Right lobe of liver (tissue), 6 donors: ENCODE results near the gene SNED1. TPM values are rescaled to one million over a fixed set of nuclear protein-coding genes. Genes with fewer than 3 reads are reported as not detected.

ENCODE experiments used
- ATAC-seq, 4 donors: fragments of 200-7000 bp; cut with Tn5 transposase; one replicate each; pipeline ENCODE4 v1.9.1; 2020; ENCODE audit warnings: mild to moderate bottlenecking in 4 of 4, moderate library complexity in 4 of 4
- DNase-seq, 3 donors: peaks; one replicate each; pipeline ENCODE4 v3.0.0-alpha.2; 2020
- H3K27ac ChIP-seq, 3 donors: fragments of 200-600 bp; one replicate each; pipeline ENCODE4 v1.8.0; 2022
- H3K27me3 ChIP-seq, 2 donors: fragments of 200-600 bp; one replicate each; pipeline ENCODE4 v1.8.0; 2022
- H3K36me3 ChIP-seq, 4 donors: fragments of 200-600 bp; sonication (generic) in 1 of 4; one replicate each; pipeline versions ENCODE4 v1.5.1 to v1.8.0; 2017 to 2022; ENCODE audit warnings: control low read depth in 1 of 4
- H3K4me1 ChIP-seq, 4 donors: fragments of 200-600 bp; sonication (generic) in 1 of 4; one replicate each; pipeline versions ENCODE4 v1.5.1 to v1.8.0; 2017 to 2022; ENCODE audit warnings: control low read depth in 1 of 4
- H3K4me3 ChIP-seq, 3 donors: fragments of 200-600 bp; one replicate each; pipeline ENCODE4 v1.8.0; 2022
- H3K9me3 ChIP-seq, 4 donors: fragments of 200-600 bp; sonication (generic) in 1 of 4; one replicate each; pipeline versions ENCODE4 v1.5.1 to v1.8.0; 2017 to 2022; ENCODE audit warnings: control low read depth in 1 of 4
- POLR2A ChIP-seq: fragments of 450-650 bp; IDR thresholded peaks from one replicate; pipeline ENCODE4 v1.6.1; 2017; ENCODE audit warnings: antibody characterized with exemption, mild to moderate bottlenecking
- WGBS: methylation state at CpG from one replicate; pipeline ENCODE4 v1.1.6; 2018; ENCODE audit warnings: low coverage, low lambda C conversion rate; ENCODE audit not compliant: insufficient coverage; ENCODE audit errors: missing lambda C conversion rate; 5-methylcytosine and 5-hydroxymethylcytosine counted together
- intact Hi-C, 2 donors: fragments of 100-400 bp; cut with DNase I; formaldehyde crosslinking; loops; one replicate each; pipeline versions ENCODE4 v1.11.2 to v1.14.1; 2022
- total RNA-seq, 6 experiments: library from RNA; depleted of rRNA in 2 of 6; stranded (reverse); fragments of >200 nt in 2 of 6; fragmentation: NEBNext Ultra II Directional in 3 of 6; extraction: Animal tissue kit (Norgen Biotek cat#: 25700) in 3 of 6; gene quantifications; one replicate each; pipeline versions ENCODE4 v1.1.0 to v1.2.4, GENCODE V29; 2016 to 2023
- TF ChIP-seq, protein P1 (sequence below), 4 donors: fragments of 200-600 bp in 3 of 4; fragments of 450-650 bp in 1 of 4; IDR thresholded peaks; one replicate each; pipeline versions ENCODE4 v1.5.1 to v1.8.0; 2016 to 2022; ENCODE audit warnings: antibody characterized with exemption in 4 of 4, mild to moderate bottlenecking in 2 of 4
- donor health status: DM: no; HTN: yes; CAD: no.
- donor health status: DM: no; HTN: no; CAD: no.
- donor health status: DM: no; HTN: no; CAD: no.
- donor health status: DM: no; HTN: yes; CAD: no.
- donor health status: DM: no; HTN: yes; CAD: no.

Gene SNED1
- total RNA-seq, 6 experiments from 2014 or later = 7.4 to 27.8 (median 13.2) TPM

DNA sequence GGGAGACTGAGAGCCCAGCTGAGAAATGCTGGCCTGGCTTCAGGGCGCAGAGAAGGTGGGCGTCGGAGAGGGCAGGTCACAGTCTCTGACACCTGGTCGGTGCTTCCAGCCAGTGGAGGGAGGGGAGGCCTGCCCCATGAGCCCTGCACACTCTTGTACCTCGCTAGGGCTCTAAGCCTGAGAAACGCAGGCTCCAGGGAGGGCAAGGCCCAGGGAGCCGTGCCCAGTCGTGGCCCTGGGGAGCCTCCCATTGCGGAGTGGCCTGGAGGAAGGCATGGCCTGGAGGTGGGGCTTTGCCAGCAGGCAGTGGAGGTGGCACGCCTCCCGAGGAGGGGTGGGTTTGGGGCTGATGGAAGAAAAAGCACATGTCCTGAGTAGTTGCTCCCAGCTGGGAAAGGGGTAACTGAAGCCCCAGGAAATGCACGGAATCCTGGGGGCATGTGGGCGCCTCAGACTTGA is 64.7 kb downstream of the SNED1 start:
- no peak for ATAC-seq
- H3K9me3 ChIP-seq = no peaks in the 10 kb centered on the region
- DNase-seq = peak in 1 of 3 donors; percentile 47
- H3K4me3 ChIP-seq = no peak overlapping the region
- H3K36me3 ChIP-seq = peaks cover 0 to 15% (median 0%) of the 10 kb centered on the region in 4 donors
- intact Hi-C loops = no loop called here
- H3K27me3 ChIP-seq = no peaks in the 10 kb centered on the region
- no peaks in the 10 kb centered on the region for H3K4me1 ChIP-seq
- TF ChIP-seq POLR2A = no peak
- TF ChIP-seq, protein P1, sequence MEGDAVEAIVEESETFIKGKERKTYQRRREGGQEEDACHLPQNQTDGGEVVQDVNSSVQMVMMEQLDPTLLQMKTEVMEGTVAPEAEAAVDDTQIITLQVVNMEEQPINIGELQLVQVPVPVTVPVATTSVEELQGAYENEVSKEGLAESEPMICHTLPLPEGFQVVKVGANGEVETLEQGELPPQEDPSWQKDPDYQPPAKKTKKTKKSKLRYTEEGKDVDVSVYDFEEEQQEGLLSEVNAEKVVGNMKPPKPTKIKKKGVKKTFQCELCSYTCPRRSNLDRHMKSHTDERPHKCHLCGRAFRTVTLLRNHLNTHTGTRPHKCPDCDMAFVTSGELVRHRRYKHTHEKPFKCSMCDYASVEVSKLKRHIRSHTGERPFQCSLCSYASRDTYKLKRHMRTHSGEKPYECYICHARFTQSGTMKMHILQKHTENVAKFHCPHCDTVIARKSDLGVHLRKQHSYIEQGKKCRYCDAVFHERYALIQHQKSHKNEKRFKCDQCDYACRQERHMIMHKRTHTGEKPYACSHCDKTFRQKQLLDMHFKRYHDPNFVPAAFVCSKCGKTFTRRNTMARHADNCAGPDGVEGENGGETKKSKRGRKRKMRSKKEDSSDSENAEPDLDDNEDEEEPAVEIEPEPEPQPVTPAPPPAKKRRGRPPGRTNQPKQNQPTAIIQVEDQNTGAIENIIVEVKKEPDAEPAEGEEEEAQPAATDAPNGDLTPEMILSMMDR (IDR thresholded peaks at IDR 0.05) = no peak
- H3K27ac ChIP-seq = no peak overlapping the region
- WGBS = 32% methylated on average over 3 of the region's 13 CpGs

DNA sequence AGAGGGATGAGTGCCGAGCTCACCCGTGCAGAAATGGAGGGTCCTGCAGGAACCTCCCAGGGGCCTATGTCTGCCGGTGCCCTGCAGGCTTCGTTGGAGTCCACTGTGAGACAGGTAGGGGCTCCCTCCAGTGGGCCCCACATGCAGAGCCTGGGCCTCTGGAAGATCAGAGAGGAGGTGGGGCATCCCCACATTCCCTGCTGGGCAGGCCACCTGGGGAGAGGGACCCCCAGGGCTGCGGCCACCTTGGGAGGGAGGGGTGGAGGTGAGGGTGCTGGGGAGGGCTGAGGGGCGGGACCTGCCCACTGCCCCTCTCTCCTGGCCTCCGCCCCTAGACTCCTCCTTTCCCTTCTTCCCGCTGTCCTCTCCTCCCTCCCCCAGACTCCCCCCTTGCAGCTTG is 65.2 kb downstream of the SNED1 start:
- H3K36me3 ChIP-seq = peaks cover 0 to 15% (median 0%) of the 10 kb centered on the region in 4 donors
- no peak for DNase-seq
- no peaks in the 10 kb centered on the region for H3K9me3 ChIP-seq
- H3K27me3 ChIP-seq = no peaks in the 10 kb centered on the region
- intact Hi-C loops = no loop called here
- peak in 3 of 4 donors; percentile 11 to 20 (median 12) for ATAC-seq
- WGBS = 80% methylated on average over 2 of the region's 8 CpGs
- H3K27ac ChIP-seq = no peak overlapping the region
- H3K4me3 ChIP-seq = no peak overlapping the region
- H3K4me1 ChIP-seq = no peaks in the 10 kb centered on the region
- no peak for TF ChIP-seq POLR2A
- TF ChIP-seq, protein P1 (IDR thresholded peaks at IDR 0.05) = no peak

DNA sequence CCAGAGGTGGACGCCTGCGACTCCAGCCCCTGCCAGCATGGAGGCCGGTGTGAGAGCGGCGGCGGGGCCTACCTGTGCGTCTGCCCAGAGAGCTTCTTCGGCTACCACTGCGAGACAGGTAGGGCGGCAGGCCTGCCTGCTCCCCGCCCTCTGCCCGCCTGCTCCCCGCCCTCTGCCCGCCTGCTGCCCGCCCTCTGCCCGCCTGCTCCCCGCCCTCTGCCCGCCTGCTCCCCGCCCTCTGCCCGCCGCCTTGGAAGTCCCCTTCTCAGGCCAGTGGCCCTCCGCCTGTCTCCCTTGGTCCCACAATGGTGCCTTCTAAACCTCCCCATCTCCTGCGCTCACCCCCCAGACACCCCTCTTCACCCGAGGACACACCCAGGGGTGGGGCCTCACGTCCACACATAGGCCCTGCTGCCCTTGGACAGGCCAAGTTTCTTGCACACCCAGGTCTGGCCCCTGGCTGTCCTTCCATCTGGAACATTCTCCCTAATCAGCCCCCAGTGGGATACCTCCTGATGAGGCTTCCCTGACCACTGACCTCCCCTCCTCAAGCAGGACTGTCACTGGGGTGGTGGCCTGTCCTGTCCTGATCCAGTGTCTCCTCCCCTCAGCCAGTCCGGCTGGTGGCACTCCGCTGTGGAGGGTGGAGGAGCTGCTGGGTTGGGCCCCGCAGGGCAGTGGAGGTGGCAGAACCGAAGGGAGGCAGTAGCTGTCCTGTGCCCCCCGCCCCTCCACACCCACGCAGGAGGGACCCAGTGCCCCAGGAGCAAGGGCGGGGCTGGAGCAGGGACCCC is 65.8 kb downstream of the SNED1 start:
- intact Hi-C loops = no loop called here
- Histone ChIP-seq H3K36me3 (peaks cover 0 to 20% (median under 1%) of the 10 kb centered on the region in 4 donors), H3K27me3 (no peaks in the 10 kb centered on the region), H3K27ac (no peak overlapping the region), H3K9me3 (no peaks in the 10 kb centered on the region), H3K4me3 (no peak overlapping the region), H3K4me1 (no peaks in the 10 kb centered on the region)
- 65% methylated on average over 11 of the region's 32 CpGs for WGBS
- DNase-seq (peak in 1 of 3 donors; percentile 54), ATAC-seq (peak; percentile 32 to 51 (median 48))
- TF ChIP-seq, protein P1 (IDR thresholded peaks at IDR 0.05) = no peak
- no peak for TF ChIP-seq POLR2A

DNA sequence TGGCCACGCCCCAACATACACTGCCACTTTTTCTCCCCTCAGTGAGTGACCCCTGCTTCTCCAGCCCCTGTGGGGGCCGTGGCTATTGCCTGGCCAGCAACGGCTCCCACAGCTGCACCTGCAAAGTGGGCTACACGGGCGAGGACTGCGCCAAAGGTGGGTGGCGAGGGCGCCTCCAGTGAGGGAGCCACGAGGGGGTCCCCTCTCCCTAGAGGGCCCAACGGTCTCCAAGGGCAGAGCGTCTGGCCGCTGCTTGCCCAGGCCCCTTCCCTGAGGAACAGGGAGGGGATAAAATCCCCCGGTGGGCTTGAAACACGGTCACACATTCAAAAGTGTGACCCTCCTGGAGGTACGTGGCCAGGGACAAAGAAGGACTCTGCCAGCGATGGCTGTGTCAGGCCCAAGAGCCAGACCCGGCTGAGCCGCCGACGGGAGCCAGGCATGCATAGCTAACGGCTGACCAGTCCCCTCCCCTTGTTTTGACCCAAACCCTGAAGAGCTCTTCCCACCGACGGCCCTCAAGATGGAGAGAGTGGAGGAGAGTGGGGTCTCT is 66.5 kb downstream of the SNED1 start:
- no peaks in the 10 kb centered on the region for H3K27me3 ChIP-seq
- TF ChIP-seq, protein P1 (IDR thresholded peaks at IDR 0.05) = no peak
- TF ChIP-seq POLR2A = no peak
- H3K9me3 ChIP-seq = no peaks in the 10 kb centered on the region
- H3K27ac ChIP-seq = no peak overlapping the region
- DNase-seq = no peak
- H3K36me3 ChIP-seq = peaks cover 0 to 27% (median 2%) of the 10 kb centered on the region in 4 donors
- no peak overlapping the region for H3K4me3 ChIP-seq
- ATAC-seq = no peak
- intact Hi-C loops = no loop called here
- no peaks in the 10 kb centered on the region for H3K4me1 ChIP-seq
- no CpG with 5 or more reads among the region's 23 CpGs for WGBS
